Measurements from ENCODE around the gene CACNA1B.
"Not testable (repeated sequence)": the region's sequence is repeated elsewhere in the genome, so short reads cannot be mapped to it uniquely, and the experiment has no call there.

CACNA1B gene

DNA sequence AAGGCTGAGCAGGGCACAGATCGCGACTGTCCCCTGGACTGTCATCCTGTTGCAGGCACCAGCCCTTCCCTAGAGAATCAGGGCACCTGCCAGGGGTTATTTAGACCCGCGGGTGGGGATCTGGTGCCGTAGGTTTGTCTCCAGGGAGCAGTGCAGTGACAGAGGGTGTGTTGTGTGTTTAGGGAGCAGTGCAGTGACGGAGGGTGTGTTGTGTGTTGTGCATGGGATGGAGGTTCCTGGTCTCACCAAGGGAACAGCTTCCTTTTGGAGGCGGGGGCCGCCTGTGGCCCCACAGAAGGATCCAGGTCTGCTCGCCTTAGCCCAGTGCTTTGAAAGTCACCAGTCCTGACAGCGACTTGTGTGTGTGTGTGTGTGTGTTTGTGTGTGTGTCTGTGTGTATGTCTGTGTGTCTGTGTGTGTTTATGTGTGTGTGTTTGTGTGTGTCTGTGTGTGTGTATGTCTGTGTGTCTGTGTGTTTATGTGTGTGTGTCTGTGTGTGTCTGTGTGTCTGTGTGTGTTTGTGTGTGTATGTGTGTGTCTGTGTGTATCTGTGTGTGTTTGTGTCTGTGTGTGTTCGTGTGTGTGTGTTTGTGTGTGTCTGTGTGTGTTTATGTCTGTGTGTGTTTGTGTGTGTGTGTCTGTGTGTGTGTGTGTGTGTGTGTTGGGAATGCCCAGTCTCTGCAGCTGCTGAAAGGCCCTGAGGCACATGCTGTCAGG is 265.1 kb downstream of the CACNA1B start:
- not testable (repeated sequence) for DNase-seq (ENCODE audit: low read depth in 2 of 2)

DNA sequence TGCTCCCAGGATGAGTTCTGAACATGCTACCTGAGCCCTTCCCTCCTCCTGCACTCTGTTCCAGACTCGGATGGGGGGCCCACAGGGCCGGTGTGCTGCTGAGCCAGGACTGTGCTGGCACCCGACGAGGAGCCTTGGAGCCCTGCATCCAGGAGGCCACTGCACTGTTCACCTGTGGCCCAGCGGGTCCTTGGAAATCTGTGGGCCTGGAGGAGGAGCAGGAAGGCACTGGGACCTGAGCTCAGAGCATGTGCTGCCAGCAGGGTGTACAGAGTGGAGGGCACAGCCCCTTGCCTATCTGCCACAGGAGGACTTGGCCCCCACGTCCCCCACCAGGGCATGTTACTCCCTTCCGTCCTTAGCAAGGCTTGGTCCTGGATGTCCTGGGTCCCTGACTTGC is 265.9 kb downstream of the CACNA1B start:
- not testable (repeated sequence) for DNase-seq (ENCODE audit: low read depth in 2 of 2)

DNA sequence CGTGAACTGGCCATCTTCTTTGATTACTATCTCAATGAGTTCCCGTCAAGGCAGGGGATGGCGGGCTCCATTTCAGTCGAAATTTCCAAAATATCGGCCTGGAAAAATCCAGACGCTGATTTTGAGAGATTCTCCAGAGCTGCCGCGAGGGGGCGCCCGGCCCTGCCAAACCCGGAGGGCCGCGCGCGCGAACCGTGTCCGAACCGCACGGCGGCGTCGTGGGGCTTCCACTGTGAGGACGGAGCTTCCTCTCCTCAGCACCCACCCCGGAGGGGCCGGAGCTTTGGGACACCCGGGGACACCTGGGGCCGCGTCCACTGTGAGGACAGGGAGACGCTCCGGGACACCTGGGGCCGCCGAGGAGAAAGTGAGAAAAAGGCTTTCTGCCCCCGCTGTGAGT is 270.0 kb downstream of the CACNA1B start:
- DNase-seq (ENCODE audit: low read depth in 2 of 2): not testable (repeated sequence)

DNA sequence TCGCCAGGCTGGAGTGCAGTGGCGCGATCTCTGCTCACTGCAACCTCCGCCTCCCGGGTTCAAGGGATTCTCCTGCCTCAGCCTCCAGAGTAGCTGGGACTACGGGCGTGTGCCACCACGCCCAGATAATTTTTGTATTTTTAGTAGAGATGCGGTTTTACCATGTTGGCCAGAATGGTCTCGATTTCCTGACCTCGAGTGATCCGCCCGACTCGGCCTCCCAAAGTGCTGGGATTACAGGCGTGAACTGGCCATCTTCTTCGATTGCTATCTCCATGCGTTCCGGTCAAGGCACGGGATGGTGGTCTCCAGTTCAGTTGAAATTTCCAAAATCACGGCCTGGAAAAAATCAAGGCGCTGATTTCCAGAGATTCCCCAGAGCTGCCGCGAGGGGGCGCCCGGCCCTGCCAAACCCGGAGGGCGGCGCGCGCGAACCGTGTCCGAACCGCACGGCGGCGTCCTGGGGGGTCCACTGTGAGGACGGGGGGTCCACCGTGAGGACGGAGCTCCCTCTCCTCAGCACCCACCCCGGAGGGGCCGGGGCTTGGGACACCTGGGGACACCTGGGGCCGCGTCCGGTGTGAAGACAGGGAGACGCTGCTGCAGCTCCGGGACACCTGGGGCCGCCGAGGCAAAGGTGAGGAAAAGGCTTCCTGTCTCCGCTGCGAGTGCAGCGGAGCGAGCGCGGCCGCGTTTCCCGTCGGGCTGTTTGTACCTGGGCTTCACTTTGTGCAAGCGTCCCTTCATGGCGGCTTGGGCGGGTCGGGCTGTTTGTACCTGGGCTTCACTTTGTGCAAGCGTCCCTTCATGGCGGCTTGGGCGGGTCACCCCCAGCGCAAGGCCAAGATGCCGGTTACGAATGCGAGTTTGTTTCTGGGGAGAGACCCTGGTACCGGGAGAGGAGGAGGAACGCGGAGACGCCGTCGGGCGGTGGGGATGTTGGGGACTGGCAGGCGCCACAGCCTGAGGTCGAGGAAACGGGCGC is 272.4 kb downstream of the CACNA1B start:
- DNase-seq (ENCODE audit: low read depth in 2 of 2): not testable (repeated sequence)

DNA sequence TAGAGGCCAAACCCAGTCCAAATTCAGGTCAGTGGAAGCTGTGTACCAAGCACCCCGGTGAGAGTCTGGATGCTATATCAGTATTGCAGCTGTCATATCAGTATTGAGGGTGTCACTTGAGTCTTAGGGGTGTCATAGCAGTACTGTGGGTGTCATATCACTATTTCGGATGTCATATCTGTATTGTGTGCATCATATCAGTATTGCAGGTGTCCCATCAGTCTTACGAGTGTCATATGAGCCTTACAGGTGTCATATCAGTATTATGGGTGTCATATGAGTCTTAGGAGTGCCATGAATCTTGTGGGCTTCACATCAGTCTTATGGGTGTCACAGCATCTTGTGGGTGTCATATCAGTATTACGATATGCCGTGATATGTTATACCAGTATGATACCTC is 278.2 kb downstream of the CACNA1B start:
- not testable (repeated sequence) for DNase-seq (ENCODE audit: low read depth in 2 of 2)

DNA sequence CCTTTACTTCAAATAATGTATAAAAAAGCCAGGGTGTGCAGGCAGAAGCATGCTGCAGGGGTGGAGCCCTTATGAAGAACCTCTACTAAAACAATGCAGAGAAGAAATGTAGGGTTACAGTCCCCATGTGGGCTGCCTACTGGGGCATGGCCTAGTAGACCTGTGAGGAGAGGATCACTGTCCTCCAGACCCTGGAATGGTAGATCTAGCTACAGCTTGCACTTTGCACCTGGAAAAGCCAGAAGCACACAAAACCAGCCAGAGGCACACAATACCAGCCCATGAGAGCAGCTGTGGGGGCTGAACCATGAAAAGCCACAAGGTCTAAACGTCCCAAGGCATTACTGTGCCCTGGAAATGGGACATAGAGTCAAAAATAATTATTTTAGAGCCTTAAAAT is 289.2 kb downstream of the CACNA1B start:
- not testable (repeated sequence) for DNase-seq (ENCODE audit: low read depth in 2 of 2)
